CD4-positive, alpha-beta T cell treated with Interleukin-1 beta for 1 hour (primary cell): Measurements from ENCODE around the gene GMCL2.
"Not testable (repeated sequence)": the region's sequence is repeated elsewhere in the genome, so short reads cannot be mapped to it uniquely, and the experiment has no call there.

Experiments
- DNase-seq, 2 donors: peaks; one replicate each; pipeline ENCODE4 v3.0.0-alpha.2; 2020 to 2022

The GMCL2 gene

GRCh38 chr5:178204935-178205748 lies 18.0 kb upstream of the GMCL2 start:
- DNase-seq = peak; percentile 68 to 71

GRCh38 chr5:178204182-178204934 lies 17.2 kb upstream of the GMCL2 start, which contains the start of gene HNRNPAB:
Gene HNRNPAB, plus strand, starts transcription at chr5:178204533. Its CDS starts 305 bp downstream, at chr5:178204838.
- DNase-seq = peak; percentile 95 to 97

- no peak for DNase-seq
Observed at GRCh38 chr5:178203670-178204181, 16.6 kb upstream of the GMCL2 start.

GRCh38 chr5:178202541-178202940 lies 15.4 kb upstream of the GMCL2 start:
- no peak for DNase-seq

DNA sequence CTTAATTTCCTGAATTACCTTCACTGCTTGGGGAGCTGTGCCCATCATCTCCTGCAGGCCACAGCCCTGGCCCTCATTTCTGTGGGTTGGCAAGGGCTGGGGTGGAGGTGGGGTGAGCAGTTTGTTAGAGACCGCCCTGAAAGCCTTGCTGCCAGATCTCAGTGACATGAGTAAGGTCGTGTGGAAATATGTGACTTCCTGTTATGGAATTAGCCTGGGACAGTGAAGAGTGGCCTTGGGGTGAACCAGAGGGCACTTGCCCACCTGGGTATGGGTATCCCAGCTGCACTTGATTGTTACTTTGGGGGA lies 14.7 kb upstream of the GMCL2 start:
- no peak for DNase-seq

- no peak for DNase-seq
Observed at GRCh38 chr5:178201221-178201926, 14.2 kb upstream of the GMCL2 start.

GRCh38 chr5:178199581-178200434 lies 12.6 kb upstream of the GMCL2 start:
- no peak for DNase-seq

GRCh38 chr5:178198706-178199105 lies 11.5 kb upstream of the GMCL2 start:
- DNase-seq = no peak

DNA sequence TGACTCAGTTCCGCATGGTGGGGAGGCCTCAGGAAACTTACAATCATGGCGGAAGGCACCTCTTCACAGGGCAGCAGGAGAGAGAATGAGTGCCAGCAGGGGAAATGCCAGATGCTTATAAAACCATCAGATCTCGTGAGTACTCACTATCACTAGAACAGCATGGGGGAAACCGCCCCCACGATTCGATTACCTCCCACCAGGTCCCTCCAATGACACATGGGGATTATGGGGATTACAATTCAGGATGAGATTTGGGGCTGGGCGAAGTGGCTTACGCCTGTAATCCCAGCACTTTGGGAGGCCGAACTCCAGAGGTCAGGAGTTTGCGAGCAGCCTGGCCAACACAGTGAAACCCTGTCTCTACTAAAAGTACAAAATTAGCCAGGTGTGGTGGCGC lies 11.0 kb upstream of the GMCL2 start:
- not testable (repeated sequence) for DNase-seq

GRCh38 chr5:178196986-178197385 lies 9.8 kb upstream of the GMCL2 start:
- no peak for DNase-seq

- no peak for DNase-seq
Observed at GRCh38 chr5:178196281-178196812, 9.2 kb upstream of the GMCL2 start.

- DNase-seq = no peak
Observed at GRCh38 chr5:178194026-178194425, 6.9 kb upstream of the GMCL2 start.

DNA sequence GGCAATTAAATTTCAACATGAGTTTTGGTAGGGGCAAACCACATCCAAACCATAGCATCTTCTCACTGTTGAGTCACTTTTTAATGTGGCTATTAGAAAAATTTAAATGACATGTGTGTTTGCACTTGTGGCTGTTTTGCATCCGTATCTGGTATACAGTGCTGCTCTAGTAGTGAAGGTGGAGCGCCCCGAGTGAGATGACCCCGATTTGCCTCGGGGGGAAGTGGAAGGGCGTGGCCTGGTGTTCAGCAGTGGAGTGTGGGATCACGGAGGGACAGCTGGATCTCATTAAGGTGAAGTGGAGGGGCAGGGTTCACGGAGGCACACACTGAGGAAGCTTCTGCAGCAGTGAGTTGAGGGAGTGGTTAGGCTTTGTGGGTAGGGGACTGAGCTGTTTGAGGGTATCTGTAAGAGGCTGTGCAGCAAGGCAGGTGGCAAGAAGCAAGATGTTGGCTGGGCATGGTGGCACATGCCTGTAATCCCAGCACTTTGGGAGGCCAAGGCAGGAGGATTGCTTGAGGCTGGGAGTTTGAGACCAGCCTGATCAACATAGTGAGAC lies 6.2 kb upstream of the GMCL2 start:
- no peak for DNase-seq

- DNase-seq = no peak
Observed at GRCh38 chr5:178192787-178193186, 5.6 kb upstream of the GMCL2 start.

GRCh38 chr5:178192244-178192643 lies 5.1 kb upstream of the GMCL2 start:
- DNase-seq = no peak

- DNase-seq = no peak
Observed at GRCh38 chr5:178191661-178192060, 4.5 kb upstream of the GMCL2 start.

DNA sequence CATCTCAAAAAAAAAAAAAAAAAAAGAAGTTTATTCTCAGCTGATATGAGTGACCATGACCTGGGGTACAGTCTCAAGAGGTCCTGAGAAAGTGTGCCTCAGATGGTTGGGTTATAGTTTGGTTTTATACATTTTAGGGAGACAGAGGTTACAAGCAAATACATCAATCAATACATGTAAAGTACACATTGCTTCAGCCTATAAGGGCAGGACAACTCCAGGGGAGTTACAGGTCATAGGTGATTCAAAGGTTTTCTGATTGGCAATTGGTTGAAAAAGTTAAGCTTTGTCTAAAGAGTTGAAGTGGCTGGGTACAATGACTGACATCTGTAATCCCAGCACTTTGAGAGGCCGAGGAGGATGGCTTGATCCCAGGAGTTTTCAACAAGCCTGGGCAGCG lies 2.3 kb upstream of the GMCL2 start:
- no peak for DNase-seq

DNA sequence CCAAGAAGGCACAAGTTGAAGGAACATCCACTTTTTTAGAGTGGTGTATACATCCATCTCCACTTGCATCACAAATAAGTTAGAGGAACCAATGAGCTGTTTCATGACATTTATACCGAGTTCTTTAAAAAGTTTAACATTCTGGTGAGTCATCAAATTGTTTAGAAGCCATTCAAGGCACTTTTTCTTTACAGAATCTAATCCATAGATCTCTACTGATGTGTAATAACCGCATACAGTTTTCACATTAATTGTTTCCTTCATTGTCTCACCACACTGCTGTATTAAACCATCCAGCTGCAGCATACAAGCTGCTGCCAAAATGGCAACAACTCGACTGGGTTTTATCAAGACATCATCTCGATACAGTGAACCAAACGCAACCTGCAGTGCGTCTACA lies 744 bp downstream of the GMCL2 start:
- no peak for DNase-seq

DNA sequence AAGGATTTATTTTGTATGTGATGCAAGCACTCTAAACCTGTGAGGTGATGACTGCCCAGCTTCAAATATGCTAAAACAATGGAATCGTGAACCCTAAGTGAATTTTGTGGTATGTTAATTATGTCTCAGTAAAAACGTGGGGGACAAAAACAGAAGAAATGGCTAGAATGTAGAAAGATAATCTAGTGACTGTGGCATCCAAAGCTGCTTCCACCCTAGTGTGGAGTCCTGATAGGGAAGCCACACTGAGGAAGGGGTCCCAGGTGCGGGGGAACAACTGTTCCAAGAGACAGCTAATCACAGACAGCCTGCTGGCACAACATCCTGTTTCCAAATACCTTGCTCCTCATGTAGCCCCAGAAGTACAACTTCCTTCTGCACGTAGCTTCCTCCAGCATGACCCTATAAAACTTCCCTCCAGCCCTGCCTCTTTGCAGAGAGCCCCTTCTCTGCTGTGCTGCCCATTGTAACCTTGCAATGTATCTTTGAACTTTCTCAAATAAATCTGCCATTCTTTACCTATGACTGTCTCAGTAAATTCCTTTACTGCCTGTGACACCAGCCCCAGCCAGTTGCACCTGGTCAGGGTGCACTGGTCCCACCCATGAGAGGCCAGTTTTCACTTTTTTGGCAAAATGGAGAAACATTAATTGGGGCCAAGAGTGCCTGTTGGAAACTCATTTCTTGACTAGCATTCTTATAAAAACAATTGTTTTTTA lies 4.9 kb downstream of the GMCL2 start:
- DNase-seq = no peak

DNA sequence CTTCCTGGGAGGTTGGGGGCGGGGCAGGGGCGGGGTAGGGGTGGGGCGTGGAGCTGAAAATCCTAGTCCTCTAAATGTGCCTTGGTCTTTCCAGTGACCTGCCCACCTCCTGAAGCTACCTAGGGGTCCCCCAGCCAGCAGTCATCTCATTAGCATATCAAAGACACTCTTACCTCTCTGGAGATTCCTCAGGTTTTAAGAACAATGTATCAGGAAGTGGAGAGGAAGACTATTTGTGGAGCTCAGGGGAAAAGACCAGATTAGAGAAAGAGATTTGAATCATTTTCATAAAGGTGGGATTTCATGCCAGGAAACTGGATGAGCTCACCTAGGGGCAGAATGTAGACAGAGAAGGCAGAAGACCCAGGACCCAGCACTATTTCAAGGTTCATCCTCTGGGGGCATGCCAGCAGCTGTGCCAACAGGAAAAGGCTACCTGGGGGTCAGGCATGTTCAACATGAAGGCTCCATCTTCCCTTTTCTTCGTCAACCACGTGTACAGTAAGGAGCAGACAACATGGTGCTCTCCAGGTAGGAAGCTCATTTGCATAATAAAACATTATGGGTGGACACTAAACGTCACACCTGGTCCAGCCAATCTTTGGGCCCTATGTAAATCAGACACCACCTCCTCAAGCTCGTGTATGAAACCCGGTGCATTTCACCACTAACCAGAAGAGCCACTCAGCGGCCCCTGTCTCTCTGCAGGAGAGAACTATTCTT lies 6.9 kb downstream of the GMCL2 start:
- no peak for DNase-seq

GRCh38 chr5:178177569-178177968 lies 9.6 kb downstream of the GMCL2 start:
- DNase-seq = no peak
